Esophagus (tissue), 2 donors: ENCODE measurements around the gene DUSP1. TPM values are rescaled to one million over a fixed set of nuclear protein-coding genes. Genes with fewer than 3 reads are reported as not detected.

ENCODE experiments used
- H3K27ac ChIP-seq, 2 donors: one replicate each; pipeline ENCODE4 v1.5.1; 2013; ENCODE audit warnings: low read depth in 2 of 2, mild to moderate bottlenecking in 2 of 2, inconsistent platforms in 1 of 2, low read length in 1 of 2, moderate library complexity in 1 of 2
- H3K27me3 ChIP-seq, 2 donors: one replicate each; pipeline ENCODE4 v1.6.1; 2013; ENCODE audit warnings: low read length in 2 of 2, control low read depth in 1 of 2, mild to moderate bottlenecking in 1 of 2; ENCODE audit not compliant: insufficient read depth in 2 of 2, control insufficient read depth in 1 of 2
- H3K36me3 ChIP-seq, 2 donors: one replicate each; pipeline ENCODE4 v1.6.1; 2013; ENCODE audit warnings: low read length in 1 of 2; ENCODE audit not compliant: control insufficient read depth in 2 of 2, insufficient read depth in 2 of 2
- H3K4me1 ChIP-seq, 2 donors: one replicate each; pipeline ENCODE4 v1.6.1; 2013; ENCODE audit warnings: low read length in 1 of 2; ENCODE audit not compliant: control insufficient read depth in 2 of 2, insufficient read depth in 2 of 2
- H3K4me3 ChIP-seq, 2 donors: one replicate each; pipeline ENCODE4 v1.5.1; 2013; ENCODE audit warnings: low read length in 2 of 2, mild to moderate bottlenecking in 2 of 2, low read depth in 1 of 2, moderate library complexity in 1 of 2
- H3K9me3 ChIP-seq, 2 donors: one replicate each; pipeline ENCODE4 v1.6.1; 2013; ENCODE audit warnings: mild to moderate bottlenecking in 2 of 2, low read depth in 1 of 2, low read length in 1 of 2, moderate library complexity in 1 of 2; ENCODE audit not compliant: control insufficient read depth in 2 of 2, insufficient read depth in 1 of 2
- WGBS, 2 donors: extraction: QIAGEN DNeasy Blood & Tissue Kit; methylation state at CpG; one replicate each; pipeline ENCODE4 v1.1.7; 2013; 5-methylcytosine and 5-hydroxymethylcytosine counted together
- polyA plus RNA-seq, 2 donors: library from polyadenylated mRNA; stranded (reverse); fragments of 200-250 nt; gene quantifications; one replicate each; pipeline ENCODE4 v1.2.3, GENCODE V29; 2013
- donor health status: healthy with polysubstance abuse.
- donor health status: Bipolar disorder and iron deficiency.

The DUSP1 gene
- polyA plus RNA-seq, 2 donors: 90.4 to 129 TPM

DNA sequence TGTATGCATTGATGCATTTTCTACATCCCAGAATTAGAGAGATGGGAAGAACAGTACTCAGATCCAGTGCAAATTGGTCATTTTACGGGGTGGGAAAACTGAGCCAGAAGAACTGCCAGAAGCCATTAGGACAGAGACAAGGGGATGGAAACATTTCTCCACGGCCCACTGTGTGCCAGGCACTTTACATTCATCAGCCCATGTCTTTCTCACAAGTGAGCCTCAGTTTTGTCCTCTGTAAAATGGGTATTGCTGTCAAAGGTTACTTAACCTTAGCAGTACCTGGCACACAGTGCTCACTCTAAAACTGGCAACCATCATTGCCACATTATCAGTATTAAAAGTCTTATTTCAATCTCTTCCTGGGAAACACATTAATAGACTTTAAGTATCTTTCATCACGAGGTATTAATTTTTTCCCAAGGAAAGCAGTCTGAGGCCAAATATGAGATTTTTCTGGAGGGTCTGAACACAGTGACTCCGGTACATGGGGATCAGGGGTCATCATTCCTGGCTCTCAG, 5.2 kb downstream of the DUSP1 start:
- H3K27ac ChIP-seq: peak overlapping the region; percentile 93 to 99
- no peaks in the 10 kb centered on the region for H3K9me3 ChIP-seq
- H3K4me3 ChIP-seq: peak overlapping the region in 1 of 2 donors; percentile 79
- peaks cover 0 to 5% of the 10 kb centered on the region in 2 donors for H3K4me1 ChIP-seq
- H3K36me3 ChIP-seq: peaks cover 6 to 17% of the 10 kb centered on the region in 2 donors
- 18 to 19% methylated on average over 4 of the region's 4 CpGs for WGBS, 2 donors
- H3K27me3 ChIP-seq: no peaks in the 10 kb centered on the region

GRCh38 chr5:172764861-172765765, 5.9 kb downstream of the DUSP1 start:
- no peaks in the 10 kb centered on the region for H3K27me3 ChIP-seq
- peaks cover 0 to 5% of the 10 kb centered on the region in 2 donors for H3K4me1 ChIP-seq
- H3K4me3 ChIP-seq: peak overlapping the region in 1 of 2 donors; percentile 19
- no peaks in the 10 kb centered on the region for H3K9me3 ChIP-seq
- H3K27ac ChIP-seq: peak overlapping the region; percentile 93 to 99
- peaks cover 6 to 17% of the 10 kb centered on the region in 2 donors for H3K36me3 ChIP-seq
- WGBS, 2 donors: 8 to 9% methylated on average over 24 of the region's 24 CpGs

- no peak overlapping the region for H3K27ac ChIP-seq
- peaks cover 0 to 4% of the 10 kb centered on the region in 2 donors for H3K36me3 ChIP-seq
- no peak overlapping the region for H3K4me3 ChIP-seq
- WGBS, 2 donors: 91 to 94% methylated on average over 21 of the region's 21 CpGs
- H3K27me3 ChIP-seq: no peaks in the 10 kb centered on the region
- H3K4me1 ChIP-seq: peaks cover 0 to 2% of the 10 kb centered on the region in 2 donors
- no peaks in the 10 kb centered on the region for H3K9me3 ChIP-seq
Observed at GRCh38 chr5:172763120-172763464, 7.9 kb downstream of the DUSP1 start.

DNA sequence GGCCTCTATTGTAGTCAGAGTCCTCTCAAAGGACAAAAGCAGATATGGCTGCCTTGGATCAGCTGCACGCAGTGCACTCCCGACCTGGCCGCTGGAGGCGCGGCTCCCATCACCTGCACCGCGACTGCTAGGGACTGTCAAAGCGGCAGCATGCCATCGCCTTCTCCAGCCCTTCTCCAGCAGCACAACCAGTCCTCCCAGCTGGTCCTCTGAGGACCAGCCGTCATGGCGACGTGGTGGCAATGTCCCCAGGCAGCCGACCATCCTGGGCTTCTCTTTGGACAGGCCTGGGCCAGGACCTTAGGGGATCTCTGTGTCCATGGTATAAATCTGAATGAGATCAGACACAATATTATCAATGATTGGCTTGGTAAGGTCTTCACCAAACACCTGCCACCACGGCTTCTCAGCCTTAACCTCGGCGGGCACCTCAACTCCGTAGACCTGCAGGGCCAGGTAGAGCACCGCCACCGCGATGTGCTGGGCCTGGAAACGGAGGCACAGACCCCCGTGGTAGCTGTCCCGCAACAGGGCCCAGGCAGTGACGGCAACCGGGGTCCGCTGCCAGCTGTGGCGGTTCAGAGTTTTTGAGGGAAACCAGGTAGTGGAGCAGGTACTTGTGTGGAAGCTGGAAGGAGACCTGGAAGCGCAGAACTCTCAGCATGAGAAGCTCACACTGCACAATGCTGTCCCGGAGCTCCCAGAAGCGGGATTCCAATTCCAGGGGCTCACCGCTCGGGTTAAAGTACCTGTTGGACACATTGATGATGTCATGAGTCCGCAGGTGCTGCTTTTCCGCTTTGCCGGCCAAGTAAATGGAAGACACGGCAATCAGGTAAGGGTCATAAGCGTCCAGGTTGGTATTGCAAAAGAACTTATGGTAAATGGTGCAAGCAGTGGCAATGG, 8.5 kb downstream of the DUSP1 start:
- H3K27ac ChIP-seq: no peak overlapping the region
- WGBS, 2 donors: 95 to 96% methylated on average over 37 of the region's 37 CpGs
- no peaks in the 10 kb centered on the region for H3K27me3 ChIP-seq
- no peak overlapping the region for H3K4me3 ChIP-seq
- H3K36me3 ChIP-seq: no peaks in the 10 kb centered on the region
- peaks cover 2% of the 10 kb centered on the region in 2 donors for H3K4me1 ChIP-seq
- no peaks in the 10 kb centered on the region for H3K9me3 ChIP-seq

DNA sequence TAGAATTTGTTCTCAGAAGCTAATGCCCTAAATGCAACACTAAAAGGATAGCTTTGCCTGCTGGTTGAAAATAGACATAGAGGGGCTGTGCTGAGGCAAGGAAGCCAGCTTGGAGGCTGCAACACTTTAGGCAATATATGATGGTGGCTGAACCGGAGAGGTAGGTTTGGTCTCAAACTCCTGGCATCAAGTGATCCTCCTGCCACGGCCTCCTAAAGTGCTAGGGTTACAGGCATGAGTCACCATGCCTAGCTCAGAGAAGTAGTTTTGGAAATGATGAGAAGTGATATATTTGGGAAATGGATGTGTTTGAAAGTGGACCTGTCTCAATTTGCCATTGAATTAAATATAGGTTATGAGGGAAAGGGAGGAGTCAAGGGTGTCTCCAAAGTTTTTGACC, 10.0 kb downstream of the DUSP1 start:
- H3K4me3 ChIP-seq: no peak overlapping the region
- H3K9me3 ChIP-seq: no peaks in the 10 kb centered on the region
- peaks cover 2% of the 10 kb centered on the region in 2 donors for H3K4me1 ChIP-seq
- H3K36me3 ChIP-seq: no peaks in the 10 kb centered on the region
- H3K27ac ChIP-seq: peak overlapping the region in 1 of 2 donors; percentile 15
- H3K27me3 ChIP-seq: no peaks in the 10 kb centered on the region
- 73 to 79% methylated on average over 2 of the region's 2 CpGs for WGBS, 2 donors

DNA sequence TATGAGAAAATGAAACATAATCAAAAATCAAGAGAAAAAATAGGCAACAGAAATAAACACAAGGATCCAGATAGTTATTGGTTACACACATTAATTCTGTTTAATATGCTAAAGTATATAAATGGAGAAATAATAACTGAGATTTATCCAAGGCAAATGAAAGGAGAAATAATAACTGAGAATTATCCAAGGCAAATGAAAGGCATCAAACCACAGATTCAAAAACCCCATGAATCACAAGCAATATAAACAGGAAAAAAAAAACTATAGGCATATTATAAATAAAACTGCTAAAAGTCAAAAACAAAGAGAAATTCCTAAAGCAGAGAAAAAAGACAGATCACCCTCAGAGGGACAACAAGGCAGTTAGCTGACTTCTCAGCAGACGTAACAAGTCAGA, 10.9 kb downstream of the DUSP1 start:
- Histone ChIP-seq H3K4me1 (peaks cover 2% of the 10 kb centered on the region in 2 donors), H3K4me3 (no peak overlapping the region), H3K27ac (no peak overlapping the region), H3K36me3 (no peaks in the 10 kb centered on the region), H3K9me3 (no peaks in the 10 kb centered on the region), H3K27me3 (no peaks in the 10 kb centered on the region)
- WGBS, 2 donors: 91 to 95% methylated on average over 1 of the region's 1 CpG

GRCh38 chr5:172758834-172759149, 12.2 kb downstream of the DUSP1 start:
- Histone ChIP-seq H3K4me3 (no peak overlapping the region), H3K36me3 (no peaks in the 10 kb centered on the region), H3K27me3 (no peaks in the 10 kb centered on the region), H3K4me1 (peaks cover 0 to 2% of the 10 kb centered on the region in 2 donors), H3K27ac (no peak overlapping the region), H3K9me3 (no peaks in the 10 kb centered on the region)
- WGBS, 2 donors: 85 to 87% methylated on average over 6 of the region's 6 CpGs

DNA sequence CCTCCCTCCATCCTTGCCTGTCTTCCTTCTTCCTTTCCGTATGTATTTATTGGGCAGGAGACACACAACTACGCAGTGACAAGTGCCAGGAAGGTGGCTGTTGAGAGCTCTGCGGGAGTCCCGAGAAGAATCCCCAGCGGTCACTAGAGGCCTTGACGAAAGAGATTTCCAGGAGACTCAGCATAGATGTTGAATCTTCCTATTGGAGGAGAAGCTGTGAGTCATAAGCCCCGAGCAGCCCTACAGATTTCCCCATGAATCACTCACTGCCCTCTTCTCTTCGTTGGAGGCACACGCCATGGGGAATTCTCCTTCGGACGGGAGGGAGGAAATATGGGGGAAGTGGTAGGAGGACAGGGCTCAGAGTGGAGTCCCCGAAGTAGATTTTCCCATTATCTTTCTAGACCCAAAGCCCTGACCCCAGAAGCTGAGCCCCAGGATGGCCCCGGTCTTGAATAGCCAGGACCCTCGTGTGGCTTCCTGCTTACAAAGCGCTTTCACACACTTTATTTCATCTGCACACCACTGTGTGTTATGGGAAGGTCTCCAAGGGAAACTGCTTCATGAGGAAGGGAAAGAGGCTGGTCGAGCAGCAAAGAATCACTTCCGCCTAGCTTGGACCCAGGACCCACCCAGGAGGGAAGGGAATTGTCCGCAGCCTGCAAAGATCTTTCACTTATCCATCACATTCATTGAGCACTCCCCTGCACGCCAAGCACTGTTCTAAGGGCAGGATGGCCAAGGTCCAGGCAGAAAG, 12.7 kb downstream of the DUSP1 start:
- Histone ChIP-seq H3K4me1 (peaks cover 0 to 2% of the 10 kb centered on the region in 2 donors), H3K36me3 (no peaks in the 10 kb centered on the region), H3K27ac (peak overlapping the region; percentile 26 to 47), H3K4me3 (no peak overlapping the region), H3K9me3 (no peaks in the 10 kb centered on the region), H3K27me3 (no peaks in the 10 kb centered on the region)
- WGBS, 2 donors: 62% methylated on average over 18 to 19 of the region's 19 CpGs
